ENCODE results near the gene VIPAS39.

The VIPAS39 gene

GRCh38 chr14:77457522-77458248, at the start of gene VIPAS39, which contains the start of gene AHSA1:
VIPAS39 (minus strand) TSS chr14:77457601; CDS start chr14:77454102, 3,499 bp downstream.
AHSA1 (plus strand) TSS chr14:77458093; CDS start chr14:77458190, 97 bp downstream.
- peak; percentile 99 to 100 (median 100) for DNase-seq

DNA sequence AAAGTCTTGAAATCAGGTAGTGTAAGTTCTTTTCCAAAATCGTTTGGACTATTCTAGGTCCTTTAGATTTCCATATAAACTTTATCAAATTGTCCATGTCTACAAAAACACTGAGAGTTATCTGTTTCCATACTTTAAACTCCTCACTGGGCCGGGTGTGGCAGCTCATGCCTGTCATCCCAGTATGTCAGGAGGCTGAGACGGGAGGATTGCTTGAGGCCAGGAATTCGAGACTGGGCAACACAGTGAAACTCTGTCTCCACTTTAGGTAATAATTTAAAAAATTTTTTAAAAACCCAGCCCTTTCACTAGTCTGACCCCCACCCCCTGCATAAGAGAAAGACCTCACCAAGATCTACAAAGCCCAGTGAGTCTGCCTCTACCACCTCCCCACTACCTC, 47.6 kb upstream of the VIPAS39 start:
- no peak for DNase-seq

DNA sequence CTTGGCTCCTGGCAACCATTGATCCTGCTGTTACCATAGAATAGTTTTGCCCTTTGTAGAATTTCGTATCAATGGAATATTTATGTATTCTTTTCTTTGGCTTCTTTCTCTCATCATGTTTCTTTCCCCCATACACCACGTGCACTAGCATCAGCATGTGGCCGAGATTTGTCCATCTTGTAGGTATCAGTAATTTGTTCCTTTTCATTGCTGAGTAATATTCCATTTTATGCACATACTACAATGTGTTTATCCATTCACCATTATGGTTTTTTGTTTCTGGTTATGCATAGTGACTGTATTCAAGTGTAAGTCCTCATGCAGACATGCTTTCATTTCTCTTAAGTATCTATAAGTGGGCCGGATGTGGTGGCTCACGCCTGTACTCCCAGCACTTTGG, 45.7 kb upstream of the VIPAS39 start:
- no peak for DNase-seq

- no peak for DNase-seq
These were observed 44.8 kb upstream of the VIPAS39 start for GRCh38 chr14:77502109-77502782.

- peak in 2 of 3 experiments; percentile 67 to 85 for DNase-seq
These were observed 41.7 kb upstream of the VIPAS39 start for GRCh38 chr14:77498984-77499527.

DNA sequence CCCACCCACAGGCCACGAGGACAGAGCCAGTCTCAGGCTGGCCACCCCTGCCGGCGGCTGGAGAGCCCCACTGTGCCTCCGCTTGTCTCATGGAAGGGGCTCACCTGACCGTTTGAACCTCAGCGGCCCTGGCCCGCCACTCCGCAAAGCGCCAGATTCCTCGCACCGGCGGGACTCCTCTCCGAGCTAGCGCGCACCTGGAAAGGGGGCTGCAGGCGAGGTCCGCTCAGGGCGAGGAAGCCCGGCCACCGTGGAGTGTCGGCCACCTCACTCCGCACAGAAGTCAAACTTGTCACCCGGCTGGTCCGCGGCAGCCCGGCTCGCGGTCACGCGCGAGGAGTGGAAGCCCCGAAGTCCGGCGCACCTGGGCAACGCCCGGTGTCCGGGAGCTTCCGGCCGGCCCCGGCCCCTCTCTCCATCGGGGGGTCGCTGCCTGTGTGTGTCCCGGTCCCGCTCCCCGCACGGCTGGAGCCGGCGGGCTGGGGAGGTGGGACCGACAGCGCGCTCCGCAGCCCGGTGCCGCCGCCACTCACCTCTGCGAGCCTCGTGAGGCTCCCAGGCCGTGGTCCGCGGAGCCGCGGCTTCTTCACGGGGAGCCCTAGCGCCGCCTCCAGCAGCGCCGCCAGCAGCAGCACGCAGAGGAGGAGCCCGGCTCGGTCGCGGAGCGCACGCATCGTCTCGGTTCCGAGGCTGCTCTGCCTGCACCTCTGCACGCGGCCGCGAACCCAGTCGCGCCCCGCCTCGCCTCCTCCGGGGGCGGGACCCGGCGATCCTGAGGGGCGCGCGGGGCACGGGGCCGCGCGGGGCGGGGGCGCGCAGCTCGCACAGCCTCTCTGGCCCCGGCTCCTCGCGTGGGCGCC, 40.9 kb upstream of the VIPAS39 start, which contains the start of gene ISM2:
ISM2 (minus strand) TSS at position 697 of the 860 bp plus-strand sequence; CDS start at position 674, 23 bp downstream.
- DNase-seq = peak; percentile 68 to 85 (median 76)

DNA sequence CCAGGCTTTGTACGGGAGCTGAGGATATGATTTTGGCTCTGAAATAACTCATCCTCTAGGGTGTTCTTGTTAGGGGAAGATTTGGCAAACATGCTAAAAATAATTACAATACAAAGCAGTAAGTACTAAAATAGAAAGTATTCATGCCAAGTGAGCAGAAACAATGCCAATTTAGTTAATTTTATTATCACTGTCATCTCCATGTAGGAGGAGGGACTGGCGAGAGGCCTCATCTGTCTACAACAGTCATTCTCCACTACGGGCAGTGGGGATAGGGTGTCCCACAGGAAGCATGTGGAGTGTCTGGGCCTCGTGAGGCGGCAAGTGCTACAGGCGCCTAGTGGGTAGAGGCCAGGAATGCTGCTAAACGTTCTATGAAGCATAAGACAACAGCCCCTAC, 37.9 kb upstream of the VIPAS39 start:
- DNase-seq = no peak

- no peak for DNase-seq
These were observed 33.7 kb upstream of the VIPAS39 start for GRCh38 chr14:77491056-77491455.

GRCh38 chr14:77490347-77490986, 33.1 kb upstream of the VIPAS39 start:
- DNase-seq = no peak

DNA sequence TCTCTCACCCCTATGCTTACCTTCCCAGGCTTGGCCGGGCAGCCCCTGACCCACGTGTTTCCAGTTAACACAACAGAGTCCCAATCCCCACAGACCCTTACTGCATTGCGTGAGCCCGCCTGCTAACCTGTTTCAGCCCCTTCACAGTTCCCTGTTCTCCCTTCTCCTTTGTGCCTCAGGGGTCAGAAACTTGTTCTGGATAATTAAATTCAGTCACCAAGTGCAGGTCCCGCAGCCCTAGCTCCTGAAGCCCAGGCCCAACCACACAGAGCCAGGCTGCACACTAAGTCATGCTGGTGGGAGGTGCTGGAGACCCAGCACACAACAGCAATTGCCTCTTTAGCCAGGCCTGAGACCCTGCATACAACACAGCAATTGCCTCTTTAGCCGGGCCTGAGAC, 31.6 kb upstream of the VIPAS39 start:
- DNase-seq = no peak

DNA sequence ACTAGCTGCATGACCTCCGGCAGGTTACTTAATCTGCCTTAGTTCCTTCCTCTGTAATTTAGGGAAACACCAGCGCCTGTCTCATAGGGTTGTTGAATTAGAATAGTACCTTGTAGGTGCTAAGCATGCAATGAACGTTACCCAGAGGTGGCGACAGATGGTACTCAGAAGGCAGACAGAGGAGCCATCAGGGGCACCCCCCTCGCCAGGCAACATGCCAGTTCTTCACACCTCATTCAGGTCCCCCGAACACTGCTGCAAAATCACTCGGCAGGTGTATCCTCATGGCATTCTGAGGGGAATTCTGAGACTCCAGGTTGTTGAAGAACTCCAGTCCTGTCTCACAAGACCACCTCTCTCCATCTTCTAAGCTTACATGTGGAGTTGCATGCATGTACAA, 31.2 kb upstream of the VIPAS39 start:
- no peak for DNase-seq

GRCh38 chr14:77485901-77486678, 28.7 kb upstream of the VIPAS39 start:
- no peak for DNase-seq

- DNase-seq = no peak
These were observed 27.9 kb upstream of the VIPAS39 start for GRCh38 chr14:77485256-77485655.

DNA sequence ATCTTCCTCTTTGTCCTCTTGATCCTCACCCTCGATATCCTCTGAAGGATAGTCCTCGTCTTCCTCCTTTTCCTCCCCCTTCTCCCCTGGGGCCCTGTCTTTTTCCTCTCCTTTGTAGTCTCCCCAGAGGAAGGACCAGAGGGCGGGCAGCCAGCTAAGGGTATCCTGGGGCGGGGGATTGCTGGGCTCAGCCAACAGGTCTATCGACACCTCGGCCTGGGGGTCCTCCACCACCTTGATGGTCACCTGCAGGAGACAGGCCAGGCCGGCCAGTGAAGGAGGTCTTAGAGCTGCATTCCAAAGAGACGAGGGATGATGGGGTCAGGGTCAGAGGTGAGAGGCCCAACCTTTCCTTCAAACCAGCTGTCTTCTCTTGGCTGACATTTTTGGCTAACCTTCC, 25.0 kb upstream of the VIPAS39 start:
- no peak for DNase-seq

DNA sequence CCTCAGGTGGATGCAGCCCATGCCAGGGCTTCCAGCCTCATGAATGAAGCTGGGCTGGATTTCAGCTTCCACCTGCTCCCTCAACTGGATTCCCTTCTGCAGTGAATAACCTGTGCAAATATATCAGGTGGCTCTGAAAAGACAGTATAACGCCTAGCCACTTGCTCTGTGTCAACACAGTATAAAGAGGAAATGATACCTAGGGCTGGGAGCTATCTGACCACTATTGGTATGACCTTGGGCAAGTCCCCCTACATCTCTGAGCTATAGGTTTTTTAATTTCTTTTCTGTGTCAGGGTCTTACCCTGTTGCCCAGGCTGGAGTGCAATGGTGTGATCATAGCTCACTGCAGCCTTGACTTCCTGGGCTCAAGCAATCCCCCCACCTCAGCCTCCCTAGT, 21.4 kb upstream of the VIPAS39 start:
- DNase-seq = no peak

GRCh38 chr14:77478029-77478428, 20.6 kb upstream of the VIPAS39 start:
- no peak for DNase-seq

GRCh38 chr14:77475432-77476115, 18.2 kb upstream of the VIPAS39 start:
- DNase-seq = no peak

GRCh38 chr14:77474479-77475177, 17.2 kb upstream of the VIPAS39 start:
- no peak for DNase-seq

- DNase-seq = no peak
These were observed 16.5 kb upstream of the VIPAS39 start for GRCh38 chr14:77473921-77474320.

GRCh38 chr14:77470224-77470870, 12.9 kb upstream of the VIPAS39 start:
- peak in 2 of 3 experiments; percentile 10 to 51 for DNase-seq

All from NCI-H1417 (cell line).